Spleen (tissue), 11 donors: Measurements from ENCODE around the gene OR13C9. TPM values are rescaled to one million over a fixed set of nuclear protein-coding genes. Genes with fewer than 3 reads are reported as not detected.
"Not testable (repeated sequence)": the region's sequence is repeated elsewhere in the genome, so short reads cannot be mapped to it uniquely, and the experiment has no call there.

Experiments
- DNase-seq: peaks from one replicate; pipeline ENCODE4 v3.0.0-alpha.2; 2020
- H3K27ac ChIP-seq, 8 donors: fragments of 200-600 bp; sonication (generic) in 7 of 8; 1 replicate in 4 of 8; 2 replicates in 4 of 8; pipeline versions ENCODE4 v1.5.0 to v1.8.0; 2016 to 2021; ENCODE audit warnings: inconsistent platforms in 4 of 8, mild to moderate bottlenecking in 4 of 8, moderate library complexity in 1 of 8
- H3K27me3 ChIP-seq, 7 donors: fragments of 200-600 bp; sonication (generic) in 6 of 7; replicated peaks in 1 of 7; 1 replicate in 4 of 7; 2 replicates in 3 of 7; pipeline versions ENCODE4 v1.5.0 to v1.8.0; 2016 to 2021; ENCODE audit warnings: inconsistent platforms in 3 of 7, mild to moderate bottlenecking in 1 of 7
- H3K36me3 ChIP-seq, 6 donors: fragments of 200-600 bp; sonication (generic) in 5 of 6; 1 replicate in 4 of 6; 2 replicates in 2 of 6; pipeline versions ENCODE4 v1.5.0 to v1.8.0; 2016 to 2021; ENCODE audit warnings: inconsistent platforms in 2 of 6
- H3K4me1 ChIP-seq, 6 donors: fragments of 200-600 bp; sonication (generic) in 5 of 6; 1 replicate in 3 of 6; 2 replicates in 3 of 6; pipeline versions ENCODE4 v1.5.0 to v1.8.0; 2016 to 2021; ENCODE audit warnings: inconsistent platforms in 3 of 6
- H3K4me3 ChIP-seq, 8 donors: fragments of 200-600 bp; sonication (generic) in 7 of 8; 1 replicate in 4 of 8; 2 replicates in 4 of 8; pipeline versions ENCODE4 v1.5.0 to v1.8.0; 2016 to 2021; ENCODE audit warnings: inconsistent platforms in 4 of 8, mild to moderate bottlenecking in 4 of 8, moderate library complexity in 2 of 8
- H3K9me3 ChIP-seq, 8 donors: fragments of 200-600 bp; sonication (generic) in 7 of 8; 1 replicate in 4 of 8; 2 replicates in 4 of 8; pipeline versions ENCODE4 v1.5.0 to v1.8.0; 2016 to 2021; ENCODE audit warnings: inconsistent platforms in 4 of 8
- CTCF ChIP-seq, 11 experiments: fragments of 200-600 bp in 7 of 11; fragments of 450-650 bp in 4 of 11; sonication (generic) in 4 of 11; IDR thresholded peaks in 8 of 11; conservative IDR thresholded peaks in 3 of 11; 1 replicate in 7 of 11; 2 replicates in 4 of 11; pipeline versions ENCODE4 v1.4.0 to v1.8.0; 2016 to 2021; ENCODE audit warnings: antibody characterized with exemption in 11 of 11, inconsistent platforms in 4 of 11, mild to moderate bottlenecking in 1 of 11
- POLR2A ChIP-seq, 3 donors: fragments of 450-650 bp; IDR thresholded peaks; one replicate each; pipeline ENCODE4 v1.5.1; 2017; ENCODE audit warnings: antibody characterized with exemption in 3 of 3, mild to moderate bottlenecking in 1 of 3
- POLR2AphosphoS5 ChIP-seq, 3 donors: sonication (generic); formaldehyde crosslinking; IDR thresholded peaks; one replicate each; pipeline ENCODE4 v1.5.1; 2017; ENCODE audit warnings: antibody characterized with exemption in 3 of 3
- WGBS, 5 donors: extraction: QIAGEN DNeasy Blood & Tissue Kit in 3 of 5; methylation state at CpG; one replicate each; pipeline versions ENCODE4 v1.1.5 to v1.1.7; 2013 to 2018; 5-methylcytosine and 5-hydroxymethylcytosine counted together
- intact Hi-C: fragments of 100-400 bp; cut with DNase I; formaldehyde crosslinking; loops from one replicate; pipeline ENCODE4 v1.15.0; 2023; ENCODE audit warnings: low total_unique reads
- polyA plus RNA-seq, 3 donors: library from polyadenylated mRNA; stranded (reverse); fragments of 200-250 nt; gene quantifications; one replicate each; pipeline ENCODE4 v1.2.1, GENCODE V29; 2013
- total RNA-seq, 7 donors: library from RNA; depleted of rRNA in 3 of 7; stranded (reverse); fragments of >200 nt in 3 of 7; fragmentation: NEBNext Ultra II Directional in 4 of 7; extraction: Animal tissue kit (Norgen Biotek cat#: 25700) in 4 of 7; gene quantifications; one replicate each; pipeline versions ENCODE4 v1.1.0 to v1.2.1, GENCODE V29; 2016 to 2021
- donor health status: healthy with polysubstance abuse.
- donor health status: DM: no; HTN: no; CAD: no; lungs with moderate emphysema.
- donor health status: DM: no; HTN: no; CAD: no.
- donor health status: Bipolar disorder and iron deficiency.
- donor health status: healthy.
- donor health status: DM: no; HTN: no; CAD: no.
- donor health status: DM: yes; HTN: yes; CAD: no.

Gene OR13C9
- total and polyA plus RNA-seq, 10 donors = not detected

GRCh38 chr9:104617418-104617817 is 586 bp downstream of the OR13C9 start:
- H3K9me3 ChIP-seq = peaks cover 0 to 7% (median 5%) of the 10 kb centered on the region in 8 donors
- H3K36me3 ChIP-seq = no peaks in the 10 kb centered on the region
- no peak overlapping the region for H3K27ac ChIP-seq
- intact Hi-C loops = loop anchor here (10.0 kb wide), 1 partner anchor 63 kb away; no protein-coding TSS in a partner anchor
- H3K4me3 ChIP-seq = no peak overlapping the region
- no peak for TF ChIP-seq POLR2AphosphoS5 (IDR thresholded peaks at IDR 0.05)
- no peak for TF ChIP-seq POLR2A (IDR thresholded peaks at IDR 0.05)
- no peak for TF ChIP-seq CTCF (IDR thresholded peaks at IDR 0.05 in 8 of 11, conservative IDR thresholded peaks at IDR 0.05 in 3 of 11)
- H3K27me3 ChIP-seq = no peaks in the 10 kb centered on the region
- H3K4me1 ChIP-seq = no peaks in the 10 kb centered on the region
- DNase-seq = no peak

- no peak for TF ChIP-seq CTCF (IDR thresholded peaks at IDR 0.05 in 8 of 11, conservative IDR thresholded peaks at IDR 0.05 in 3 of 11)
- no peak for TF ChIP-seq POLR2A (IDR thresholded peaks at IDR 0.05)
- TF ChIP-seq POLR2AphosphoS5 (IDR thresholded peaks at IDR 0.05) = no peak
- intact Hi-C loops = loop anchor here (10.0 kb wide), 1 partner anchor 56 kb away; no protein-coding TSS in a partner anchor
- H3K36me3 ChIP-seq = no peaks in the 10 kb centered on the region
- 79 to 95% (median 87%) methylated on average over 2 of the region's 2 CpGs for WGBS, 5 donors
- no peak overlapping the region for H3K4me3 ChIP-seq
- DNase-seq = no peak
- H3K4me1 ChIP-seq = no peaks in the 10 kb centered on the region
- no peak overlapping the region for H3K27ac ChIP-seq
- peaks cover 0 to 7% (median 5%) of the 10 kb centered on the region in 8 donors for H3K9me3 ChIP-seq
- H3K27me3 ChIP-seq = no peaks in the 10 kb centered on the region
Measured at GRCh38 chr9:104611213-104611612, 6.8 kb downstream of the OR13C9 start.

GRCh38 chr9:104608336-104608735 is 9.7 kb downstream of the OR13C9 start:
- 47 to 56% (median 51%) methylated on average over 1 of the region's 1 CpG for WGBS, 5 donors
- Histone ChIP-seq H3K4me3 (no peak overlapping the region), H3K27ac (no peak overlapping the region), H3K9me3 (no peaks in the 10 kb centered on the region), H3K27me3 (no peaks in the 10 kb centered on the region), H3K36me3 (no peaks in the 10 kb centered on the region), H3K4me1 (no peaks in the 10 kb centered on the region)
- DNase-seq = no peak
- TF ChIP-seq POLR2A (IDR thresholded peaks at IDR 0.05) (no peak), POLR2AphosphoS5 (IDR thresholded peaks at IDR 0.05) (no peak), CTCF (IDR thresholded peaks at IDR 0.05 in 8 of 11, conservative IDR thresholded peaks at IDR 0.05 in 3 of 11) (no peak)
- intact Hi-C loops = no loop called here

- 85 to 95% (median 95%) methylated on average over 2 of the region's 2 CpGs for WGBS, 5 donors
Measured at GRCh38 chr9:104606152-104606551, 11.9 kb downstream of the OR13C9 start.

GRCh38 chr9:104605527-104605926 is 12.5 kb downstream of the OR13C9 start, which contains the start of gene OR13C2:
OR13C2 (minus strand) TSS chr9:104605627; CDS start chr9:104605627, 0 bp downstream.
- H3K4me1 ChIP-seq, intact Hi-C loops, H3K36me3 ChIP-seq, H3K27ac ChIP-seq, H3K9me3 ChIP-seq, DNase-seq, H3K27me3 ChIP-seq, H3K4me3 ChIP-seq: not testable (repeated sequence)
- WGBS, 5 donors = 55 to 74% (median 58%) methylated on average over 1 of the region's 1 CpG

More at GRCh38 chr9:104606152-104606551, 11.9 kb downstream of the OR13C9 start:
- DNase-seq = no peak
- H3K4me3 ChIP-seq = no peak overlapping the region
- TF ChIP-seq POLR2AphosphoS5 (IDR thresholded peaks at IDR 0.05) (no peak), POLR2A (IDR thresholded peaks at IDR 0.05) (no peak), CTCF (IDR thresholded peaks at IDR 0.05 in 8 of 11, conservative IDR thresholded peaks at IDR 0.05 in 3 of 11) (no peak)
- H3K36me3 ChIP-seq = no peaks in the 10 kb centered on the region
- H3K27me3 ChIP-seq = no peaks in the 10 kb centered on the region
- H3K4me1 ChIP-seq = no peaks in the 10 kb centered on the region
- no peaks in the 10 kb centered on the region for H3K9me3 ChIP-seq
- H3K27ac ChIP-seq = no peak overlapping the region
- intact Hi-C loops = no loop called here
